Measurements from ENCODE around the gene PIP4K2A. TPM values are rescaled to one million over a fixed set of nuclear protein-coding genes. Genes with fewer than 3 reads are reported as not detected.
"Not testable (repeated sequence)": the region's sequence is repeated elsewhere in the genome, so short reads cannot be mapped to it uniquely, and the experiment has no call there.

The PIP4K2A gene
- polyA plus RNA-seq, 4 donors = 4.5 to 11.3 (median 9.0) TPM

- 88 to 93% (median 89%) methylated on average over 8 of the region's 8 CpGs for WGBS, 3 donors
- no peak overlapping the region for H3K4me3 ChIP-seq (ENCODE audit: low read depth in 1 of 3, low read length in 3 of 3)
- peaks cover 3 to 23% (median 4%) of the 10 kb centered on the region in 3 donors for H3K36me3 ChIP-seq (ENCODE audit: control insufficient read depth in 3 of 3, insufficient read depth in 2 of 3, low read depth in 1 of 3, low read length in 3 of 3)
- no peaks in the 10 kb centered on the region for H3K4me1 ChIP-seq (ENCODE audit: control insufficient read depth in 3 of 3, insufficient read depth in 2 of 3, low read depth in 1 of 3, low read length in 2 of 3)
- no peak for FAIRE-seq
- no peaks in the 10 kb centered on the region for H3K27me3 ChIP-seq (ENCODE audit: control insufficient read depth in 3 of 3, insufficient read depth in 3 of 3, low read length in 3 of 3)
- DNase-seq = no peak
- H3K27ac ChIP-seq (ENCODE audit: low read depth in 1 of 3, low read length in 2 of 3) = no peak overlapping the region
- no peaks in the 10 kb centered on the region for H3K9me3 ChIP-seq (ENCODE audit: control insufficient read depth in 2 of 2, insufficient read depth in 1 of 2, low read depth in 1 of 2, low read length in 1 of 2)
These were observed 177.8 kb downstream of the PIP4K2A start for GRCh38 chr10:22536620-22537019.

- H3K36me3 ChIP-seq (ENCODE audit: control insufficient read depth in 3 of 3, insufficient read depth in 2 of 3, low read depth in 1 of 3, low read length in 3 of 3) = peaks cover 0 to 18% (median 3%) of the 10 kb centered on the region in 3 donors
- H3K9me3 ChIP-seq (ENCODE audit: control insufficient read depth in 2 of 2, insufficient read depth in 1 of 2, low read depth in 1 of 2, low read length in 1 of 2) = peaks cover 0 to 6% of the 10 kb centered on the region in 2 donors
- DNase-seq (no peak), FAIRE-seq (no peak)
- H3K27me3 ChIP-seq (ENCODE audit: control insufficient read depth in 3 of 3, insufficient read depth in 3 of 3, low read length in 3 of 3) = no peaks in the 10 kb centered on the region
- WGBS, 3 donors = 74 to 76% (median 75%) methylated on average over 9 of the region's 9 CpGs
- H3K4me3 ChIP-seq (ENCODE audit: low read depth in 1 of 3, low read length in 3 of 3) = no peak overlapping the region
- H3K27ac ChIP-seq (ENCODE audit: low read depth in 1 of 3, low read length in 2 of 3) = no peak overlapping the region
- no peaks in the 10 kb centered on the region for H3K4me1 ChIP-seq (ENCODE audit: control insufficient read depth in 3 of 3, insufficient read depth in 2 of 3, low read depth in 1 of 3, low read length in 2 of 3)
These were observed 179.4 kb downstream of the PIP4K2A start for GRCh38 chr10:22534849-22535604.

GRCh38 chr10:22531441-22531840 lies 182.9 kb downstream of the PIP4K2A start:
- Histone ChIP-seq H3K27ac (ENCODE audit: low read depth in 1 of 3, low read length in 2 of 3) (no peak overlapping the region), H3K4me1 (ENCODE audit: control insufficient read depth in 3 of 3, insufficient read depth in 2 of 3, low read depth in 1 of 3, low read length in 2 of 3) (no peaks in the 10 kb centered on the region), H3K27me3 (ENCODE audit: control insufficient read depth in 3 of 3, insufficient read depth in 3 of 3, low read length in 3 of 3) (no peaks in the 10 kb centered on the region), H3K4me3 (ENCODE audit: low read depth in 1 of 3, low read length in 3 of 3) (no peak overlapping the region), H3K36me3 (ENCODE audit: control insufficient read depth in 3 of 3, insufficient read depth in 2 of 3, low read depth in 1 of 3, low read length in 3 of 3) (peaks cover 0 to 2% (median 0%) of the 10 kb centered on the region in 3 donors), H3K9me3 (ENCODE audit: control insufficient read depth in 2 of 2, insufficient read depth in 1 of 2, low read depth in 1 of 2, low read length in 1 of 2) (peaks cover 0 to 6% of the 10 kb centered on the region in 2 donors)
- WGBS, 3 donors = 85 to 93% (median 88%) methylated on average over 2 of the region's 2 CpGs
- FAIRE-seq (no peak), DNase-seq (no peak)

- no peaks in the 10 kb centered on the region for H3K36me3 ChIP-seq (ENCODE audit: control insufficient read depth in 3 of 3, insufficient read depth in 2 of 3, low read depth in 1 of 3, low read length in 3 of 3)
- no peaks in the 10 kb centered on the region for H3K27me3 ChIP-seq (ENCODE audit: control insufficient read depth in 3 of 3, insufficient read depth in 3 of 3, low read length in 3 of 3)
- FAIRE-seq = no peak
- no peak overlapping the region for H3K4me3 ChIP-seq (ENCODE audit: low read depth in 1 of 3, low read length in 3 of 3)
- no peak for DNase-seq
- 86 to 92% (median 87%) methylated on average over 3 of the region's 3 CpGs for WGBS, 3 donors
- no peaks in the 10 kb centered on the region for H3K4me1 ChIP-seq (ENCODE audit: control insufficient read depth in 3 of 3, insufficient read depth in 2 of 3, low read depth in 1 of 3, low read length in 2 of 3)
- no peak overlapping the region for H3K27ac ChIP-seq (ENCODE audit: low read depth in 1 of 3, low read length in 2 of 3)
- peaks cover 0 to 6% of the 10 kb centered on the region in 2 donors for H3K9me3 ChIP-seq (ENCODE audit: control insufficient read depth in 2 of 2, insufficient read depth in 1 of 2, low read depth in 1 of 2, low read length in 1 of 2)
These were observed 183.4 kb downstream of the PIP4K2A start for GRCh38 chr10:22531008-22531407.

- Histone ChIP-seq H3K4me1 (ENCODE audit: control insufficient read depth in 3 of 3, insufficient read depth in 2 of 3, low read depth in 1 of 3, low read length in 2 of 3) (no peaks in the 10 kb centered on the region), H3K9me3 (ENCODE audit: control insufficient read depth in 2 of 2, insufficient read depth in 1 of 2, low read depth in 1 of 2, low read length in 1 of 2) (peaks cover 0 to 8% of the 10 kb centered on the region in 2 donors), H3K4me3 (ENCODE audit: low read depth in 1 of 3, low read length in 3 of 3) (no peak overlapping the region), H3K36me3 (ENCODE audit: control insufficient read depth in 3 of 3, insufficient read depth in 2 of 3, low read depth in 1 of 3, low read length in 3 of 3) (no peaks in the 10 kb centered on the region), H3K27me3 (ENCODE audit: control insufficient read depth in 3 of 3, insufficient read depth in 3 of 3, low read length in 3 of 3) (no peaks in the 10 kb centered on the region), H3K27ac (ENCODE audit: low read depth in 1 of 3, low read length in 2 of 3) (no peak overlapping the region)
- WGBS, 3 donors = 82 to 93% (median 87%) methylated on average over 2 of the region's 2 CpGs
- no peak for DNase-seq
- no peak for FAIRE-seq
These were observed 186.9 kb downstream of the PIP4K2A start for GRCh38 chr10:22527520-22527919.

- not testable (repeated sequence) for H3K9me3 ChIP-seq (ENCODE audit: control insufficient read depth in 2 of 2, insufficient read depth in 1 of 2, low read depth in 1 of 2, low read length in 1 of 2); H3K36me3 ChIP-seq (ENCODE audit: control insufficient read depth in 3 of 3, insufficient read depth in 2 of 3, low read depth in 1 of 3, low read length in 3 of 3); DNase-seq; H3K4me1 ChIP-seq (ENCODE audit: control insufficient read depth in 3 of 3, insufficient read depth in 2 of 3, low read depth in 1 of 3, low read length in 2 of 3); H3K4me3 ChIP-seq (ENCODE audit: low read depth in 1 of 3, low read length in 3 of 3); H3K27me3 ChIP-seq (ENCODE audit: control insufficient read depth in 3 of 3, insufficient read depth in 3 of 3, low read length in 3 of 3); H3K27ac ChIP-seq (ENCODE audit: low read depth in 1 of 3, low read length in 2 of 3); FAIRE-seq
These were observed 190.0 kb downstream of the PIP4K2A start for GRCh38 chr10:22524333-22524732.

GRCh38 chr10:22520645-22521044 lies 193.7 kb downstream of the PIP4K2A start:
- not testable (repeated sequence) for FAIRE-seq

GRCh38 chr10:22518167-22518724 lies 196.1 kb downstream of the PIP4K2A start:
- H3K4me3 ChIP-seq (ENCODE audit: low read depth in 1 of 3, low read length in 3 of 3) = no peak overlapping the region
- H3K36me3 ChIP-seq (ENCODE audit: control insufficient read depth in 3 of 3, insufficient read depth in 2 of 3, low read depth in 1 of 3, low read length in 3 of 3) = no peaks in the 10 kb centered on the region
- WGBS, 3 donors = 83 to 91% (median 87%) methylated on average over 3 of the region's 3 CpGs
- H3K4me1 ChIP-seq (ENCODE audit: control insufficient read depth in 3 of 3, insufficient read depth in 2 of 3, low read depth in 1 of 3, low read length in 2 of 3) = no peaks in the 10 kb centered on the region
- no peaks in the 10 kb centered on the region for H3K9me3 ChIP-seq (ENCODE audit: control insufficient read depth in 2 of 2, insufficient read depth in 1 of 2, low read depth in 1 of 2, low read length in 1 of 2)
- no peak overlapping the region for H3K27ac ChIP-seq (ENCODE audit: low read depth in 1 of 3, low read length in 2 of 3)
- FAIRE-seq (no peak), DNase-seq (no peak)
- peaks cover 0 to 7% (median under 1%) of the 10 kb centered on the region in 3 donors for H3K27me3 ChIP-seq (ENCODE audit: control insufficient read depth in 3 of 3, insufficient read depth in 3 of 3, low read length in 3 of 3)

More at GRCh38 chr10:22520645-22521044, 193.7 kb downstream of the PIP4K2A start:
- not testable (repeated sequence) for H3K27ac ChIP-seq (ENCODE audit: low read depth in 1 of 3, low read length in 2 of 3); H3K36me3 ChIP-seq (ENCODE audit: control insufficient read depth in 3 of 3, insufficient read depth in 2 of 3, low read depth in 1 of 3, low read length in 3 of 3); H3K4me1 ChIP-seq (ENCODE audit: control insufficient read depth in 3 of 3, insufficient read depth in 2 of 3, low read depth in 1 of 3, low read length in 2 of 3); H3K9me3 ChIP-seq (ENCODE audit: control insufficient read depth in 2 of 2, insufficient read depth in 1 of 2, low read depth in 1 of 2, low read length in 1 of 2); H3K4me3 ChIP-seq (ENCODE audit: low read depth in 1 of 3, low read length in 3 of 3); H3K27me3 ChIP-seq (ENCODE audit: control insufficient read depth in 3 of 3, insufficient read depth in 3 of 3, low read length in 3 of 3); DNase-seq

All from small intestine (tissue), 7 donors.